Vein endothelial cell (primary cell): ENCODE measurements around the gene UTP14A. TPM values are rescaled to one million over a fixed set of nuclear protein-coding genes. Genes with fewer than 3 reads are reported as not detected.

Experiments used
- total RNA-seq: library from RNA; depleted of rRNA; stranded (reverse); fragments of >200 nt; gene quantifications from 2 replicates; pipeline ENCODE4 v1.2.3, GENCODE V29; 2012

The UTP14A gene
- total RNA-seq = 26.1 and 26.7 TPM in 2 replicates

GRCh38 chrX:129905787-129906580 lies at the start of gene UTP14A:
TSS of gene UTP14A (plus strand) at chrX:129906164. CDS start at chrX:129906211, 47 bp downstream.

Other genes with a start within 250 kb of the UTP14A start
- not detected in 2 replicates for gene XPNPEP2, start 167.2 kb upstream of the UTP14A start, total RNA-seq
- under 0.01 TPM in 1 of 2 replicates, not detected in the other for gene SASH3, start 126.2 kb upstream of the UTP14A start, total RNA-seq
- 34.9 and 36.7 TPM in 2 replicates for gene ZDHHC9, start 62.3 kb upstream of the UTP14A start, total RNA-seq
- gene BCORL1, start 76.5 kb downstream of the UTP14A start, total RNA-seq = 3.2 and 3.3 TPM in 2 replicates
- gene ELF4, start 204.3 kb downstream of the UTP14A start, total RNA-seq = 28.8 and 31.4 TPM in 2 replicates